Stimulated activated effector memory CD8-positive, alpha-beta T cell treated with anti-CD3 and anti-CD28 coated beads, Interleukin-12 subunit alpha, Interleukin-12 subunit beta, amount 100 ng/mL, for 72 hours (primary cell): ENCODE measurements around the gene JAKMIP1.
A peak's percentile ranks its signal among the peaks of the same experiment; 100 is the strongest.

Experiments used
- ATAC-seq: fragments of 150-1000 bp; cut with Tn5 transposase; 2 replicates; pipeline ENCODE4 v1.10.0; 2021
- DNase-seq, 2 donors: peaks; one replicate each; pipeline ENCODE4 v3.0.0; 2021 to 2022; ENCODE audit warnings: low spot score in 2 of 2
- H3K27ac Mint-ChIP-seq: one replicate; pipeline ENCODE4 v1.8.0; 2022; ENCODE audit warnings: mild to moderate bottlenecking, mixed read lengths
- H3K36me3 Mint-ChIP-seq: one replicate; pipeline ENCODE4 v1.8.0; 2022; ENCODE audit warnings: mild to moderate bottlenecking, mixed read lengths
- H3K4me1 Mint-ChIP-seq: one replicate; pipeline ENCODE4 v1.8.0; 2022; ENCODE audit warnings: mixed read lengths
- H3K4me3 Mint-ChIP-seq: one replicate; pipeline ENCODE4 v1.8.0; 2022; ENCODE audit warnings: mild to moderate bottlenecking, mixed read lengths
- H3K9me3 Mint-ChIP-seq: one replicate; pipeline ENCODE4 v1.8.0; 2022; ENCODE audit warnings: mixed read lengths

The JAKMIP1 gene

DNA sequence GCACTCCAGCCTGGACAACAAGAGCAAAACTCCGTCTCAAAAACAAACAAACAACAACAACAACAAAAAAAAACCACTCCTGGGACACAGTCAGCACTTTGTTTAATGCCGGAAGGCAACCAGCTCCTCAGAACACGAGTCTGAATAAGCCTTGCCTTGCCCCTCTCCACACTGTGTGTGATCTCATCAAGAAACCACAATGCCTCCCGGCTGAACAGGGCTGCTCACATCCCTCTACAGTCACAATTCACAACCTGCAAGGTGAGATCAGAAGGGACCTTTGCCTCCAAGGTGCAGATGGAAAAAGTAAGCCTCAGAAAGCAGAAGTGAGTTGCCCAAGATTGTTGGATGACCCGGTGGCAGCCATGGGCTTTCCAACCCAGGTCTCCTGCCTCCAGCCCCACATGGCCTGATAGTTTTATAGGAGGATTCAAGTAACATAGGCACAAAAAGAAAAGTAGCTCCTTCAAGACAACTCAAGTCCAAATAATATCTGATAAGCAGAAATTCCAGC is 80.8 kb downstream of the JAKMIP1 start:
- peak overlapping the region; percentile 35 for H3K27ac Mint-ChIP-seq
- ATAC-seq: peak; percentile 63

GRCh38 chr4:6118201-6118600 is 82.1 kb downstream of the JAKMIP1 start:
- Mint-ChIP-seq H3K27ac (no peak overlapping the region), H3K9me3 (no peaks in the 10 kb centered on the region), H3K4me1 (peaks cover 14% of the 10 kb centered on the region), H3K4me3 (no peak overlapping the region), H3K36me3 (peaks cover 25% of the 10 kb centered on the region)
- DNase-seq (no peak), ATAC-seq (no peak)

More for the DNA sequence above, 80.8 kb downstream of the JAKMIP1 start:
- Mint-ChIP-seq H3K9me3 (no peaks in the 10 kb centered on the region), H3K36me3 (peaks cover 24% of the 10 kb centered on the region), H3K4me1 (peaks cover 5% of the 10 kb centered on the region), H3K4me3 (no peak overlapping the region)
- peak in 1 of 2 donors; percentile 41 for DNase-seq

GRCh38 chr4:6116696-6117285 is 83.6 kb downstream of the JAKMIP1 start:
- Mint-ChIP-seq H3K9me3 (no peaks in the 10 kb centered on the region), H3K4me3 (no peak overlapping the region), H3K27ac (no peak overlapping the region), H3K36me3 (peaks cover 39% of the 10 kb centered on the region), H3K4me1 (peaks cover 14% of the 10 kb centered on the region)
- no peak for DNase-seq
- ATAC-seq: no peak

GRCh38 chr4:6115746-6116586 is 84.4 kb downstream of the JAKMIP1 start:
- Mint-ChIP-seq H3K4me3 (no peak overlapping the region), H3K36me3 (peaks cover 45% of the 10 kb centered on the region), H3K27ac (no peak overlapping the region), H3K4me1 (peaks cover 14% of the 10 kb centered on the region), H3K9me3 (no peaks in the 10 kb centered on the region)
- ATAC-seq (no peak), DNase-seq (no peak)

DNA sequence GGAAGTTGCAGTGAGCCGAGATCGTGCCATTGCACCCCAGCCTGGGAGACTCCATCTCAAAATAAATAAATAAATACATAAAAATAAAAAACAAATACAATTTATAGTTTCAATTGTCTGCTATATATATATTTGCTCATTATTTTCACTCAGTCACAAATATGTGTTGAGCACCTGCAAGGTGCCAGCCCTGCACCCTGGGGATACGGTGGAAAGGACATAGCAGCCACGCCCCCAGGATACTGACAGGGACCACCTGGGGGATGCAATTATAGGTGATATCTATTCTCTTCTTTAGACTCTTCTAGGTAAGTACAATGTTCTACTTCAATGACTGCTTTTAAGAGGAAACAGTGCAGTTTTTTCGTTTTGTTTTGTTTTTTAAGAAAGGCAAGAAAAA is 85.0 kb downstream of the JAKMIP1 start:
- no peak overlapping the region for H3K4me3 Mint-ChIP-seq
- H3K9me3 Mint-ChIP-seq: no peaks in the 10 kb centered on the region
- H3K36me3 Mint-ChIP-seq: peaks cover 45% of the 10 kb centered on the region
- H3K4me1 Mint-ChIP-seq: peaks cover 14% of the 10 kb centered on the region
- DNase-seq (no peak), ATAC-seq (no peak)
- no peak overlapping the region for H3K27ac Mint-ChIP-seq

DNA sequence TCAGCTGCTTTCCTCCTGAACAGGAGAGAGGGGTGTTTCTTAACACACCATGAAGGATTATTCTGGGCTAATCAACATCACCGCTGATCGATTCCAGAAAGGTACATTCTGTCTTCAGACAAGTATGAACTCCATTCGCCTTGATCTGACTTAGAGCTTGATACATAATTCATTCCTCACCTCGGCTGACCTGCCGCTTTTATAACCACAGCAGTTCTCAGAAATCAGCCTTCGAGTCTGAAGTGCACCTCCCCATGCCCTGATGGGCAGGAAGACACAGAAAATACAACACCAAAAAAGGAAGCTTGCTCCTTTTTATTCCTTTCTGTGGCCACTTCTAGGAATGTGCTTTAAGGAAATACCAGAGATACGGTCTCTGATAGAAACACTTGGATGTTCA is 85.7 kb downstream of the JAKMIP1 start:
- Mint-ChIP-seq H3K4me3 (no peak overlapping the region), H3K9me3 (no peaks in the 10 kb centered on the region), H3K36me3 (peaks cover 45% of the 10 kb centered on the region), H3K4me1 (peaks cover 11% of the 10 kb centered on the region), H3K27ac (no peak overlapping the region)
- DNase-seq: no peak
- no peak for ATAC-seq

GRCh38 chr4:6114181-6114580 is 86.2 kb downstream of the JAKMIP1 start:
- Mint-ChIP-seq H3K27ac (no peak overlapping the region), H3K4me3 (no peak overlapping the region), H3K9me3 (no peaks in the 10 kb centered on the region), H3K4me1 (peaks cover 8% of the 10 kb centered on the region), H3K36me3 (peaks cover 47% of the 10 kb centered on the region)
- ATAC-seq: no peak
- peak in 1 of 2 donors; percentile 45 for DNase-seq

DNA sequence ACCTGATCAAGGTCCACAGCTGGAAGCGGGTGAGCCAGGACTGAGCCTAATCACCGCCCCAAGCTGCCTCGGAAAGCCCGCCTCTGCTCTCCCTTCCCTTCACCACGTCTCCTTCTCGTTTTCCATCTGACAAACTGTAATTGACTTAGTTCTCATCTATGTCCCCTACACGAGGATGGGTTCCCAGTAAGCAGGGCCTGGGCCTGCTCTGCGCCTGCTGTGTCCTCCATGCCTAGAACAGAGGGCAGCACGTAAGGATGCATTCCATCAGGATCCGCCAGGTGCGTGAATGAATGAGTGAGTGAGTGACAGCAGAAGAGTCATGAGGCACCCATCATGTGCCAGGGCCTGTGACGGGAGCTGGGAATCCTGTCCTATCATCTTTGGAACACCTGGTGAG is 86.7 kb downstream of the JAKMIP1 start:
- Mint-ChIP-seq H3K9me3 (no peaks in the 10 kb centered on the region), H3K27ac (no peak overlapping the region), H3K36me3 (peaks cover 49% of the 10 kb centered on the region), H3K4me3 (no peak overlapping the region), H3K4me1 (peaks cover 8% of the 10 kb centered on the region)
- ATAC-seq (no peak), DNase-seq (no peak)

DNA sequence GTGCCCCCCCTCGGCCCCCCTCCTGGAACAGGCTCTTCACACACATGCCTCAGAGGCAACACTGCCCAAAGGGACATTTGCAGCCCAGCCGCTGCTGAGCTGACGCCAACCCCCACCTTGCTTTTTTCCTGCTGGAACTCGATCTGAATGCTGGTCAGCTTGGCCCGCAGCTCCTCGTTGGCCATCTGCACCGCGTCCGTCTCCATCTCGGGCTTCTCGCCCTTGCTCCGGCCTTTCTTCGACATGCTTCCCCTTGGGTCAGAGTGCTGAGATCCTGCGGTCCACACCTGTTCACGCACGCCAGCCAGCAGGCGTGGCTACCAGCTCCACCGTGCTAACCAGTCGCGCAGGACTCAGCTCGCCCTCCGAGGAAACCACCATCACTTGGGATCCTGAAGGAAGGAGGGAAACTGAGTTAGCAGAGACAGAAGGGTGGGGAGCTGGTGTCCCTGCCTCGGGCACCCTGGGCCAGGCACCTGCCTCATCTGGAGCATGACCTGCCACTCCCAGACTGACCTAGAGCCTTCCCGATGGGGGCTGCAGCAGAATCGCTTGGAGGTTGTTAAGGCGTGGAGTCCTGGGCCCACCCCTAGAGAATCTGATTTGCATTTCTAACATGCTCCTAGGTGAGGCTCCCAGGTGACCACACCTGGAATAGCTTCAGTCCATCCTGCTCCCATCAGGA is 87.6 kb downstream of the JAKMIP1 start:
- Mint-ChIP-seq H3K27ac (no peak overlapping the region), H3K9me3 (no peaks in the 10 kb centered on the region), H3K4me1 (peaks cover 8% of the 10 kb centered on the region), H3K36me3 (peaks cover 49% of the 10 kb centered on the region), H3K4me3 (no peak overlapping the region)
- DNase-seq (no peak), ATAC-seq (no peak)

DNA sequence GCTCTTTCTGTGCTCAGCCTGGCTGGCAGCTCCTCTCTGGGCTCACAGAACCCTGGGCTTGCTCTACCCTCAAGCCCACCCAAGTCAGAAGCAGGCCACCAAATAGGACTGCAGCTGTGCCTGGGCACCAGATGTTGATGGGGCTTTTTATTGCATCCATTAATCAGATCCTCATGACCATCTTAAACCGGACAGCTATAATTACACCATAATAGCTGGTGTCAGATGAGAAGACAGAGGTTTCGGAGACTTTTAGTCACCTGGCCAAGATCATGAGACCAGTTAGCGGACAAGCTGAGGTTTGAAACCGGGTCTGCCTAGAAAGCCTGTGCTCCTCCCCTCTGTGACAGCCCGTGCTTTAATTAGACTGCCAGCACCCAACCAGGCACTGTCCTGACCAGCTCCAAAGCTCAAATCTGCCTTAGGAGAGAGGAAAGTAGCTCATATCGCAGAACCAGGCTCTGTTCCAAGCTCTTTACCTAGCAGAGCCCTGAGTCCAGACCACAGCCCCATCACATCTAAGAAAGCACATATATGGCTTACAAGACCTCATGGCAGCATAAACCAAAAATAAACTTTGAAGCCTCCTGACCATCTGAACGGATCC is 88.9 kb downstream of the JAKMIP1 start:
- H3K4me3 Mint-ChIP-seq: no peak overlapping the region
- peak overlapping the region; percentile 26 for H3K27ac Mint-ChIP-seq
- peaks cover 52% of the 10 kb centered on the region for H3K36me3 Mint-ChIP-seq
- DNase-seq (no peak), ATAC-seq (no peak)
- H3K4me1 Mint-ChIP-seq: peaks cover 8% of the 10 kb centered on the region
- H3K9me3 Mint-ChIP-seq: no peaks in the 10 kb centered on the region

DNA sequence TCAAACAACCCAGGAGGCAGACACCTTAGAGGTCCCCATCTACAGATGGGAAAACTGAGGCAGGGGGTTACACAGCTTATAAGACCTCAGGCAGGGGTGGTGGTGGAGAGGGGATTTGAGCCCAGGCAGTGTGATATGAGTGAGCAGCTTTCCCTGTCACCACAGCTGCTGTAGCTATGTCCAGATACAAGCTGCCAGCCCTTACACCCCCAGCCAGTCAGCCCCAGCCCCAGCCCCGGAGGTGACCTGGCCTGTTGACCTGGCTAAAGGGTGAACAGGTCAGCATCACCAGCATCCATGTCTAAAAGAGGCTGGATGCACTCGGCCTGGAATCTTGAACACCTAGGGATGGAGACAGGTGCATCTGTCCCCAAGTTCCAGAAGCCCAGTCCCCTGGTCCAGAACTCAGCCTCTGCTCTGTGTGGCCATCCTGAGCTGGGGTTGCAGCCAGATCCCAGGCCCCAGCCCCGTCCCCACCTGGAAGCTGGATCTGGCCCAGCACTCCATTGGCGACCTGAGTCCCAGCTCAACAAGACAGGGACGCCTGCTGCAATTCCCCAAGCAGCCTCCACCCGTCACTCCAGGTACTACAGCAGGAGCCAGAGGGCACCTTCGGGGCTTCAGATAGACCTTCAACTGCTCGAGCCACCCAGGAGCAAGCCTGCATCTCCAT is 89.5 kb downstream of the JAKMIP1 start:
- Mint-ChIP-seq H3K9me3 (no peaks in the 10 kb centered on the region), H3K36me3 (peaks cover 57% of the 10 kb centered on the region), H3K27ac (no peak overlapping the region), H3K4me1 (peaks cover 8% of the 10 kb centered on the region), H3K4me3 (no peak overlapping the region)
- ATAC-seq (peak; percentile 13), DNase-seq (no peak)

- Mint-ChIP-seq H3K9me3 (no peaks in the 10 kb centered on the region), H3K36me3 (peaks cover 64% of the 10 kb centered on the region), H3K4me3 (no peak overlapping the region), H3K4me1 (peaks cover 8% of the 10 kb centered on the region), H3K27ac (no peak overlapping the region)
- ATAC-seq (peak; percentile 11), DNase-seq (no peak)
These were observed 90.3 kb downstream of the JAKMIP1 start for GRCh38 chr4:6109842-6110560.

DNA sequence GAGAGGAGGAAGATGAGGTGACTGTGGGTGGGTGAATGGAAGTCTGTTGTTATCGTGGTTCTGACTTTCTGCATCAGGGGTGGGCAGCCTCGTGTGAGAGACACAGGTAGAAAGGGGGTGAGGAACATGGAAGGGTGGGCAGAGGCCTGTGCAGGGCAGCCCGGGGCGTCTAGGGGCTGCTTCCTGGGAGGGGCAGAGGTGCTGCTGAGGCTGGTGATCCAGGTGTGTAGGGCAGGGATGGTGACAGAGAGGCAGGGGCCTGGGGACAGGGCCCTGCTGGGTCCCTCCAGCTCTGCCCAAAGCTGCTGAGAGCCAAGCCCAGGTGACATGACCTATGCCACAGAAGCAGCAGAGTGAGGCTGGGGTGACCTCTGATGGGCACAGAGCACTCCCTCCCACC is 92.5 kb downstream of the JAKMIP1 start:
- H3K9me3 Mint-ChIP-seq: no peaks in the 10 kb centered on the region
- H3K4me3 Mint-ChIP-seq: no peak overlapping the region
- DNase-seq: no peak
- no peak for ATAC-seq
- peak overlapping the region; percentile 43 for H3K27ac Mint-ChIP-seq
- H3K36me3 Mint-ChIP-seq: peaks cover 77% of the 10 kb centered on the region
- no peaks in the 10 kb centered on the region for H3K4me1 Mint-ChIP-seq

- H3K9me3 Mint-ChIP-seq: no peaks in the 10 kb centered on the region
- ATAC-seq (no peak), DNase-seq (no peak)
- no peak overlapping the region for H3K4me3 Mint-ChIP-seq
- H3K4me1 Mint-ChIP-seq: no peaks in the 10 kb centered on the region
- peak overlapping the region; percentile 43 for H3K27ac Mint-ChIP-seq
- peaks cover 77% of the 10 kb centered on the region for H3K36me3 Mint-ChIP-seq
These were observed 93.1 kb downstream of the JAKMIP1 start for GRCh38 chr4:6107114-6107791.
